ENCODE data around the gene ZNRF3. TPM values are rescaled to one million over a fixed set of nuclear protein-coding genes. Genes with fewer than 3 reads are reported as not detected.
"Not testable (repeated sequence)": the region's sequence is repeated elsewhere in the genome, so short reads cannot be mapped to it uniquely, and the experiment has no call there.

The ZNRF3 gene
- polyA plus RNA-seq, 12 donors = 7.3 to 15.6 (median 10.5) TPM; not detected in 1

DNA sequence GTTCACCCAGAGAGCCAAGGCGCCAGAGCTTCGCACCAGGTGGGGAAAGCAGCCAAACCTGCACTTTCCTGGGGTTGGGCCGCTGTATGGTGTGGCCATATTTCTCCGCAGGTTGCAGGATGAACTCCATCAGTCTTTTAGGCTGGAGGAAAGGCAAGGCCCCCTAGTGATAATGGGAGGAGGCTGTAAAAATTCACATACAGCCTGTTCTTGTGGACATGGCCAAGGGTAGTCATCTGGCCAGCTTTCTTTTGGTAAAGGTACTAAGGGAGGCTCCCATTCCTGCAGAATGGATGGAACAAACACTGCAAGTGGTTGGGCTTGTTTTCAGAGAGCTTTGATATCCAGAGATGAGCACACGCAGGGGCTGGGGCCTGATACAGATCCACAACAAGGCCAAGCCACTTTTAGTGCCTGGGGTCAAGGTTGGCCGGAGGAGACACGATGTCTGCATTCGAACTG is 148.7 kb downstream of the ZNRF3 start:
- DNase-seq = no peak

DNA sequence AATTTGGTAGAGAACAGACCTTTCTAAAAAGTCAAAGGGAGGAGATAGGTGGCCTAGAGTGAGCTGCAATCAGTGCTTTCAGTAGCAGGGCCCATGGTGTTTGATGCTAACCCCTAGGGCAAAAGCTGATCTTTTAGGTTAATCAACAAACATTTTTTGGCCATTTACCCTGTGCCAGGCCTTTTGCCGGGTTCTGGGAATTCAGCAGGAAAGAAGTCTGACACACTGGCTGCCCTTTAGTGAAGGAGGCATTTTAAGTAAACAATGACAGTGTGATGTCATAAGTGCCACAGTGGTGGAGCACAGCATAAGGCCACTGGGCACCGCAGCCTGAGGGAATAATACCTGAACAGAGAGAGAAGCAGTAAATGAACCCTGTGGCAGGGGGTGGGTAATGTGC is 149.2 kb downstream of the ZNRF3 start:
- DNase-seq = no peak

- no peak for DNase-seq
Measured at GRCh38 chr22:29037340-29037932, 154.1 kb downstream of the ZNRF3 start.

DNA sequence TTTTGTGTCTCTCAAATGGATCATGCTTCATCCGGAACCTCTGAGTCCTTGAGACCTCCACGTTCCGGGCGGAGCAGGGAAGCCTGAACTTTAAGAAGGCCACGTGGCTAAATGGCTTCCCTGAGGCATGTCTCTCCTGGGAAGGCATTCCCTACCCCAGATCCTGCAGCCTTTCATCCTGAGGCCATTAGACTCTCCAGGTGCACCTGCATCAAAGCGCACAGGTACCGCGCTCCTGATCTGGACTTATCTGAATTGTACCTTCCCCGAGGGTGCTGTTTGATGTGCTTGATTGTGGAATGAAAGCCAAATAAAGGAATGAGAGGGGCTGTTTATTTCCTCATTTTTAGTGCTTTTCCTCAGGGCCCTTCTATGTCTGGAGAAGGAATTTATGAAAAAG is 155.8 kb downstream of the ZNRF3 start:
- DNase-seq = no peak

- not testable (repeated sequence) for DNase-seq
Measured at GRCh38 chr22:29039684-29040083, 156.3 kb downstream of the ZNRF3 start.

- peak; percentile 86 for DNase-seq
Measured at GRCh38 chr22:29040385-29041275, 157.3 kb downstream of the ZNRF3 start.

GRCh38 chr22:29041408-29041807 is 158.0 kb downstream of the ZNRF3 start:
- no peak for DNase-seq

DNA sequence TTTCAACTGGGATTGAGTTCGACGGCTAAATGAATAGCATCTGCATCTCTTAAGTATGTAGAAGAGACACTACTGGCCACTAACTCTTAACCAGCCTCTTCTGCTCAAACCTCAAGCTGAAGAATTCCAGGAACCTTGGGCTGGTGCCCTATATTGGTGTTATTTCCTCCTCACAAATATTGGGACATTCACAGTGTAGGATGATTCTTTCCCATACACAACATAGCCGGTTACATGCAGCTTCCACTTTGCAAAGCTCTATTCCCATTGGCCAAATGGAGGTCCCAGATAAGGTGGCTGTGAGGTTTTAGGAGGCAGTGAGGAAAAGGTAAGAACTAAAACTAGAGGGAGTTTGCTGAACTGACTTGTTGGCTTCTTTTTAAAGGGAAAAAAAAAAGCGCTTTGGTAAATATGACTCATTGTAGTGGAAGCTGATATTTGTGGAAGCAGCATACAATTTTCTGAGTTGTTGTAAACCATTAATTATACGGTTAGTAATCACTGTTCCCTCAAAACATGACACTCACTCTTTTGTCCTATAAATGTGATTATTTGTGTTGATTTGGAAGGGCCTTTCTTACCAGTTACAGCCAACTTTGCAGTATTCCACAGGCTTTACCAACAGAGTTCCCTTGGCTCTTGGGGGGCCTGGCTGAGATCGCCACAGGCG is 160.7 kb downstream of the ZNRF3 start:
- no peak for DNase-seq

- no peak for DNase-seq
Measured at GRCh38 chr22:29044657-29045176, 161.3 kb downstream of the ZNRF3 start.

DNA sequence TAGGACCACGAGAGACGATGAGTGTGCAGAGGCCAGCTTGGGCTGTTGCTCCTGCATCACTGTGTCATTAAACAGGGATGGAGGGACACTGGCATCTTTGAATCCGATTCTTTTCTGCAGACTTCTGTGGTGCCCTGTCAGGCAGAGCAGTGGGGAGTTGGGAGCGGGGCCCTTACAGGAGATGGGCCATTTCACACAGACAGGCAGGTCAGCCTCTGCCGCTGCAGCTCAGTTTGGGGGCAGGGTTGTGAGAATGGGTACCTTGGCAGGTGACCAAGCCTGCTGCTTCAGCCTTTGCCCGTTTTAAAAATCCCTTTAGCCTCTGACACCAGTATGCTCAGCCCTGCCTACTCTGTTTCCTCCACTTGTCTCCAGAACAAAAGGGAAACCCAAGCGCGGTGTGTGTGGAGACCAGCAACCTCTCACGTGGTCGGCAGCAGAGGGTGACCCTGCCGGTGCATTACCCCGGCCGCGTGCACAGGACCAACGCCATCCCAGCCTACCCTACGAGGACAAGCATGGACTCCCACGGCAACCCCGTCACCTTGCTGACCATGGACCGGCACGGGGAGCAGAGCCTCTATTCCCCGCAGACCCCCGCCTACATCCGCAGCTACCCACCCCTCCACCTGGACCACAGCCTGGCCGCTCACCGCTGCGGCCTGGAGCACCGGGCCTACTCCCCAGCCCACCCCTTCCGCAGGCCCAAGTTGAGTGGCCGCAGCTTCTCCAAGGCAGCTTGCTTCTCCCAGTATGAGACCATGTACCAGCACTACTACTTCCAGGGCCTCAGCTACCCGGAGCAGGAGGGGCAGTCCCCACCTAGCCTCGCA is 165.7 kb downstream of the ZNRF3 start:
- DNase-seq = no peak

DNA sequence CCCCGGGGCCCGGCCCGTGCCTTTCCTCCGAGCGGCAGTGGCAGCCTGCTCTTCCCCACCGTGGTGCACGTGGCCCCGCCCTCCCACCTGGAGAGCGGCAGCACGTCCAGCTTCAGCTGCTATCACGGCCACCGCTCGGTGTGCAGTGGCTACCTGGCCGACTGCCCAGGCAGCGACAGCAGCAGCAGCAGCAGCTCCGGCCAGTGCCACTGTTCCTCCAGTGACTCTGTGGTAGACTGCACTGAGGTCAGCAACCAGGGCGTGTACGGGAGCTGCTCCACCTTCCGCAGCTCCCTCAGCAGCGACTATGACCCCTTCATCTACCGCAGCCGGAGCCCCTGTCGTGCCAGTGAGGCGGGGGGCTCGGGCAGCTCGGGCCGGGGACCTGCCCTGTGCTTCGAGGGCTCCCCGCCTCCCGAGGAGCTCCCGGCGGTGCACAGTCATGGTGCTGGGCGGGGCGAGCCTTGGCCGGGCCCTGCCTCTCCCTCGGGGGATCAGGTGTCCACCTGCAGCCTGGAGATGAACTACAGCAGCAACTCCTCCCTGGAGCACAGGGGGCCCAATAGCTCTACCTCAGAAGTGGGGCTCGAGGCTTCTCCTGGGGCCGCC is 166.4 kb downstream of the ZNRF3 start:
- DNase-seq = no peak

DNA sequence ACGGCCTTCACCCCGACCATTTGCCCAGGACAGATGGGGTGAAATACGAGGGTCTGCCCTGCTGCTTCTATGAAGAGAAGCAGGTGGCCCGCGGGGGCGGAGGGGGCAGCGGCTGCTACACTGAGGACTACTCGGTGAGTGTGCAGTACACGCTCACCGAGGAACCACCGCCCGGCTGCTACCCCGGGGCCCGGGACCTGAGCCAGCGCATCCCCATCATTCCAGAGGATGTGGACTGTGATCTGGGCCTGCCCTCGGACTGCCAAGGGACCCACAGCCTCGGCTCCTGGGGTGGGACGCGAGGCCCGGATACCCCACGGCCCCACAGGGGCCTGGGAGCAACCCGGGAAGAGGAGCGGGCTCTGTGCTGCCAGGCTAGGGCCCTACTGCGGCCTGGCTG is 167.1 kb downstream of the ZNRF3 start:
- DNase-seq = no peak

DNA sequence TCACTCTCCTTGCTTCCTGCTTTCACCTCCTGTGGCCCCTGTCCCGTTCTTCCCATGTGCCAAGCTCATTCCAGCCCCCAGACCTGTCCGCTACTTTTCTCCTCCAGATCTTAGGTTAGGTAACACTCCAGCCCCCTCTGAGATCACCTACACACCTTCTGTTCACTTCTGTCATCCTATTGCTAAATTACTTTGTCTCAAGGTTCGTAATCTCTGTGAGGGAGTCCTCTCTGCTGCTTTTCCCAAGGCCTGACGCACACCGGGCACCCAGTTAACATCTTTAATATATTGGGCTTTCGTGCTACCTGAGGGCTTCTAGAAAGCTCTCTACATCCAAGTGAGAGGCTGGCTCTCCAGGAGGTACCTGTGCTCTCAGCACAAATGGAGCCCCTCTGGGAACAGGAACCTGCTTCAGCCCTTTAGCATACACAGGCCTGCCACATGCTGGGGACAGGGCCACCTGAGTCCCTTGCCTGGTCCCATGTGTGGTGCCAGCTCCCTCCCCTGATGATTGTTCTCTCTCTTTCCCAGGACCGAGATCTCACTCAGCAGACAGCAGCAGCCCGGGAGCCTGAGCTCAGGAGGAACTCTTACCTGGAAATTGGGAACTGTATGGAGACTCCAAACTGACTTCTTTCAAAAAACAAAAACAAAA is 169.8 kb downstream of the ZNRF3 start:
- no peak for DNase-seq

- DNase-seq = no peak
Measured at GRCh38 chr22:29054251-29054767, 170.9 kb downstream of the ZNRF3 start.

- DNase-seq = no peak
Measured at GRCh38 chr22:29055192-29055830, 171.9 kb downstream of the ZNRF3 start.

DNA sequence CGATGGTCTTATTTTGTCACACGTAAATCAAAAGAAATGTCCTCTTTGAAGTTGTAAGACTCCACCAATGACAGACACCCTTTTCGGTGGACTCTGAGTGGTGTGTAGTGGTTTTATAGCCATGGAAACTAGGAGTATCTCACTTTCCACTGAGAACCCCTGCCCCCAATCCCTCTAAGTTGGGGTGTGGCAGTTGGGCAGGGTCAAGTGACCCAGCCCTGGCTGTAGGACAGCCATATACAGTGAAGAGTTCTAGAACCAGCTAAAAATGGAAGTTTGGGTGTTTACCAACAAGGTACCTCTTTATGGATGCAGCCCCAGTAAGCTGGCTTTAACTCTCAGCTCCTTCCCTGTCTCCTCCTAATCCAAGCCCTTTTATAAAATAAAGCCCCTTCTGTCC is 173.1 kb downstream of the ZNRF3 start:
- no peak for DNase-seq

GRCh38 chr22:29060251-29060869 is 177.0 kb downstream of the ZNRF3 start:
- DNase-seq = no peak

- DNase-seq = no peak
Measured at GRCh38 chr22:29060931-29061330, 177.6 kb downstream of the ZNRF3 start.

DNA sequence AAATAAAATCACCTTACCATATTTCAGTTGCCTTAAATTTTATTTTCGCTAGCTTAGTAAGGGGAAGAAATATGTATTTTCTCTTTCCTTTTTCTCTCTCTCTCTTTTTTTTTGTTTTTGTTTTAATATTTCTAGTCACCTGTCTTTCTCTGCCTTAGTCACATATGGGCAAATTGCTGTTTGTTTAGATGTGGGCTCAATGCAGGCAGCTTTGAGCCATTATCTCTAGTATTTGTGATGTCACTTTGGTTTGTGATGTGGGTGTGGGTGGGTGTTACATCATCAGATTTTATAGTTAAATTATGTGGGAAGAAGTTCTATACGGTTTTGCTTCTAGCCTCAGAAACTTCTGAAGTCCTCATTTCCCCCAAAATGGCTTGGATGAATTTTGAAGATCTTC is 178.4 kb downstream of the ZNRF3 start, which contains the start of gene C22orf31:
C22orf31 (minus strand) TSS at position 59 of the 400 bp plus-strand sequence; CDS start at position 20, 39 bp downstream.
- DNase-seq = no peak

All from muscle of arm (tissue), 12 donors.